ENCODE results near the gene GALNT10. TPM values are rescaled to one million over a fixed set of nuclear protein-coding genes. Genes with fewer than 3 reads are reported as not detected.

The GALNT10 gene
- total RNA-seq, 1 experiment from 2014 or later, result 23.4 TPM

DNA sequence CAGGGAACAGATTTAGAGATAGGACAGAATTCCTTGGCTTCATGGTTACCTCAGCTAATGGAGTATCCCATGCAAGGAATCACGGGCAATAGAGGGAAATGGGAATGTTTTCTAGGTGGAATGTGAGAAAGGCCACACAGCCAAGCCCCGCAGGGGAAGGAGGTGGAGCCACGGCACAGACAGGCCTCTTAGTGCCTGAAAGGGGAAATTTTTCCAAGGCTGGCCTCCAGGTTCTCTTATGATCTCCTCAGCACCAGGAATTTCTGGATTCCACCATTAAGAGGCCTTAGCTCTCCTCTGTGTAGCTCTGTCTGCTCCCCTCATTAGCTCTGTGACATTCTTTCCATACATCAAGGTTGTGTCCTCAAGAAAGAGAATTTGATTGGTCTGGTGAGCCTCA, 124.7 kb downstream of the GALNT10 start:
- Mint-ChIP-seq H3K27me3 (ENCODE audit: insufficient read depth, unreplicated experiment) (no peaks in the 10 kb centered on the region), H3K4me1 (ENCODE audit: low read depth, unreplicated experiment) (no peaks in the 10 kb centered on the region), H3K27ac (ENCODE audit: unreplicated experiment) (no peak overlapping the region), H3K36me3 (ENCODE audit: insufficient read depth, unreplicated experiment) (no peaks in the 10 kb centered on the region), H3K9me3 (ENCODE audit: unreplicated experiment) (no peaks in the 10 kb centered on the region), H3K4me3 (ENCODE audit: unreplicated experiment) (no peak overlapping the region)
- TF ChIP-seq, protein P1, sequence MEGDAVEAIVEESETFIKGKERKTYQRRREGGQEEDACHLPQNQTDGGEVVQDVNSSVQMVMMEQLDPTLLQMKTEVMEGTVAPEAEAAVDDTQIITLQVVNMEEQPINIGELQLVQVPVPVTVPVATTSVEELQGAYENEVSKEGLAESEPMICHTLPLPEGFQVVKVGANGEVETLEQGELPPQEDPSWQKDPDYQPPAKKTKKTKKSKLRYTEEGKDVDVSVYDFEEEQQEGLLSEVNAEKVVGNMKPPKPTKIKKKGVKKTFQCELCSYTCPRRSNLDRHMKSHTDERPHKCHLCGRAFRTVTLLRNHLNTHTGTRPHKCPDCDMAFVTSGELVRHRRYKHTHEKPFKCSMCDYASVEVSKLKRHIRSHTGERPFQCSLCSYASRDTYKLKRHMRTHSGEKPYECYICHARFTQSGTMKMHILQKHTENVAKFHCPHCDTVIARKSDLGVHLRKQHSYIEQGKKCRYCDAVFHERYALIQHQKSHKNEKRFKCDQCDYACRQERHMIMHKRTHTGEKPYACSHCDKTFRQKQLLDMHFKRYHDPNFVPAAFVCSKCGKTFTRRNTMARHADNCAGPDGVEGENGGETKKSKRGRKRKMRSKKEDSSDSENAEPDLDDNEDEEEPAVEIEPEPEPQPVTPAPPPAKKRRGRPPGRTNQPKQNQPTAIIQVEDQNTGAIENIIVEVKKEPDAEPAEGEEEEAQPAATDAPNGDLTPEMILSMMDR (IDR thresholded peaks at IDR 0.05; ENCODE audit: insufficient read depth in 1 of 2, low read depth in 1 of 2, low read length in 1 of 2, severe bottlenecking in 1 of 2, unreplicated experiment in 1 of 2), result no peak
- ChIA-PET CTCF (no interaction called here), POLR2A (no interaction called here)
- intact Hi-C loops (cut with micrococcal nuclease; ENCODE audit: unreplicated experiment), result no loop called here
- H3K27me3 ChIP-seq (replicated peaks; ENCODE audit: control insufficient read depth, insufficient read depth, low read length), result no peaks in the 10 kb centered on the region
- H3K4me3 ChIP-seq (ENCODE audit: low read depth, low read length), result no peak overlapping the region
- H3K4me1 ChIP-seq, result no peaks in the 10 kb centered on the region
- DNase-seq, result no peak
- no peaks in the 10 kb centered on the region for H3K9me3 ChIP-seq
- H3K36me3 ChIP-seq (ENCODE audit: control insufficient read depth, insufficient read depth, low read length), result no peaks in the 10 kb centered on the region
- no TSS peak for BruUV-seq (replicated peaks)

DNA sequence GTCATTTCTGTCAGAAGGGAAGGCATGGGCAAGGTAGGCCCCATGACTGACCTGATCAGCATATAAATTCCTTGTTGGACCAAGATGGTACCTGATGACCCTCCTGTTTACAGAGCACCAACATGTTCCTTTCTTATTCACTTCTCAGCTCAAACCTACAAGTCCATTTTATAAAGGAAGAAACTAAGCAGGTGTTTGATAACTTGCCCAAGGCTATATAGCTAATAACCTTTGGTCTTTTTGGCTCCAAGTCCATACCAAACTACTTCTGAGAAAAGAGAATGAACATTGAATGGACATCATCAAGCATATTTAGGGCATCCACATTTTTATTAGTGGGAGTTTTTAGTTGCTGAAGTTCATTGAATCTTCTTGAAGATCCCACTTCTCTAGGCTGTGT, 125.2 kb downstream of the GALNT10 start:
- no peaks in the 10 kb centered on the region for H3K36me3 Mint-ChIP-seq (ENCODE audit: insufficient read depth, unreplicated experiment)

DNA sequence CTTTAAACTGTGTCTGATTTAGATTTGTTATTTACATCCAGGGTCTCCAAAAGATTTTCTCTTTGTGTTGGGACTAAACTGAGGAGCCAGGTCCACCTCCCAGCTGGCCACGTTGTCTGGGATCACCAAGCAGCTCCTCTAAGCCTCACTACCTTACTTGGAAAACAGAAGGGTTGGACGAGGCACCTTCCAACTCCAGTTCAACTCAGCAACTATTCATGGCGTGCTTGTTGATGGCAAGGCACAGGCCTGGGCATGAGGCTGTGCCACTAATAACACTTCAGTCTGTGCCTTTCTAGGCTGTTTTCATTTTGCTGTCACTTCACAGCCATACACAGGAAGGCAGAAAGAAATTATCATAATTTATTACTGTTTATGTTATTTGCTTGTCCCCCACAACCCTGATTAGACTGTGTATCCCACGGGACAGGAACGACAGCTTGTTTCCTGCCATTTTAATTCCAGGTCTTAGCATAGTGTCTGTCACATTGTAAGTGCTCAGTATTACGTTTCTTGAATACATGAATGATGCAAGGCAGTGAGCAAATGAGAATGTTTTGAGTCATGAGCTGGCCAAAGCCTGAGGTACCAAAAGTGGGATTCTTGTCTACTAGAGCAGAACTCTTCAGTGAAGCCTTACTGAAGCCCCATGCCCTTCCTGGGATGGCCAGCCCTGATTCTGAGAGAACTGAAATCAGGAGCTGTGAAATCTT, 125.8 kb downstream of the GALNT10 start:
- POLR2A ChIA-PET, result no interaction called here
- no peaks in the 10 kb centered on the region for H3K36me3 ChIP-seq (ENCODE audit: control insufficient read depth, insufficient read depth, low read length)
- no peaks in the 10 kb centered on the region for H3K4me1 ChIP-seq
- DNase-seq, result no peak
- H3K4me3 ChIP-seq (ENCODE audit: low read depth, low read length), result no peak overlapping the region
- no peak overlapping the region for H3K27ac Mint-ChIP-seq (ENCODE audit: unreplicated experiment)
- CTCF ChIA-PET, result no interaction called here
- intact Hi-C loops (cut with micrococcal nuclease; ENCODE audit: unreplicated experiment), result no loop called here
- no peaks in the 10 kb centered on the region for H3K9me3 ChIP-seq
- no TSS peak for BruUV-seq (replicated peaks)
- H3K4me1 Mint-ChIP-seq (ENCODE audit: low read depth, unreplicated experiment), result no peaks in the 10 kb centered on the region
- H3K4me3 Mint-ChIP-seq (ENCODE audit: unreplicated experiment), result no peak overlapping the region
- no peaks in the 10 kb centered on the region for H3K27me3 ChIP-seq (replicated peaks; ENCODE audit: control insufficient read depth, insufficient read depth, low read length)
- no peaks in the 10 kb centered on the region for H3K27me3 Mint-ChIP-seq (ENCODE audit: insufficient read depth, unreplicated experiment)
- H3K36me3 Mint-ChIP-seq (ENCODE audit: insufficient read depth, unreplicated experiment), result no peaks in the 10 kb centered on the region
- TF ChIP-seq, protein P1 (IDR thresholded peaks at IDR 0.05; ENCODE audit: insufficient read depth in 1 of 2, low read depth in 1 of 2, low read length in 1 of 2, severe bottlenecking in 1 of 2, unreplicated experiment in 1 of 2), result no peak
- H3K9me3 Mint-ChIP-seq (ENCODE audit: unreplicated experiment), result no peaks in the 10 kb centered on the region

More for the DNA sequence above, 125.2 kb downstream of the GALNT10 start:
- H3K27me3 Mint-ChIP-seq (ENCODE audit: insufficient read depth, unreplicated experiment), result no peaks in the 10 kb centered on the region
- Histone ChIP-seq H3K36me3 (ENCODE audit: control insufficient read depth, insufficient read depth, low read length) (no peaks in the 10 kb centered on the region), H3K4me1 (no peaks in the 10 kb centered on the region), H3K27me3 (replicated peaks; ENCODE audit: control insufficient read depth, insufficient read depth, low read length) (no peaks in the 10 kb centered on the region), H3K4me3 (ENCODE audit: low read depth, low read length) (no peak overlapping the region), H3K9me3 (no peaks in the 10 kb centered on the region)
- H3K27ac Mint-ChIP-seq (ENCODE audit: unreplicated experiment), result no peak overlapping the region
- no peak overlapping the region for H3K4me3 Mint-ChIP-seq (ENCODE audit: unreplicated experiment)
- BruUV-seq (replicated peaks), result no TSS peak
- DNase-seq, result no peak
- TF ChIP-seq, protein P1 (IDR thresholded peaks at IDR 0.05; ENCODE audit: insufficient read depth in 1 of 2, low read depth in 1 of 2, low read length in 1 of 2, severe bottlenecking in 1 of 2, unreplicated experiment in 1 of 2), result no peak
- intact Hi-C loops (cut with micrococcal nuclease; ENCODE audit: unreplicated experiment), result no loop called here
- no peaks in the 10 kb centered on the region for H3K4me1 Mint-ChIP-seq (ENCODE audit: low read depth, unreplicated experiment)
- POLR2A ChIA-PET, result no interaction called here
- no peaks in the 10 kb centered on the region for H3K9me3 Mint-ChIP-seq (ENCODE audit: unreplicated experiment)
- CTCF ChIA-PET, result no interaction called here
